Measurements from ENCODE around the gene WDR75.

DNA sequence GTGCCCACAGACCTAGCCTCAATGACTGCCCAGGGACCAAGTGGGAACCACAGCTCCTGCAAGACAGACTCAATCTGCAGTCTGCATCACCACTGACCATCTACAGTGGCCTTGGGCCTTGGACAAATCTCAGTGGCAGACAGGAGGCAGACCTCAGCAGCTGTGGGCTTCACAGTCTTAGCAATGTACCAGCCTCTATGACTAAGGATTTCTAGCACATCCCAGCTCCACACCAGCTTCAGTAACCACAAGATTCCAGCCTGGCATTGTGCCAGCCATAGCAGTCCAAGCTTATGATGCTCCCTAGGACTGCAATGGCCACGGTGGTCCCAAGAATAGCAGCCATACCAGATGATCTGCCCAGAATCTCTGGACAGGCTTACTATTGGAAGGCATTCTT is 19.6 kb upstream of the WDR75 start:
- TF ChIP-seq, protein P1, sequence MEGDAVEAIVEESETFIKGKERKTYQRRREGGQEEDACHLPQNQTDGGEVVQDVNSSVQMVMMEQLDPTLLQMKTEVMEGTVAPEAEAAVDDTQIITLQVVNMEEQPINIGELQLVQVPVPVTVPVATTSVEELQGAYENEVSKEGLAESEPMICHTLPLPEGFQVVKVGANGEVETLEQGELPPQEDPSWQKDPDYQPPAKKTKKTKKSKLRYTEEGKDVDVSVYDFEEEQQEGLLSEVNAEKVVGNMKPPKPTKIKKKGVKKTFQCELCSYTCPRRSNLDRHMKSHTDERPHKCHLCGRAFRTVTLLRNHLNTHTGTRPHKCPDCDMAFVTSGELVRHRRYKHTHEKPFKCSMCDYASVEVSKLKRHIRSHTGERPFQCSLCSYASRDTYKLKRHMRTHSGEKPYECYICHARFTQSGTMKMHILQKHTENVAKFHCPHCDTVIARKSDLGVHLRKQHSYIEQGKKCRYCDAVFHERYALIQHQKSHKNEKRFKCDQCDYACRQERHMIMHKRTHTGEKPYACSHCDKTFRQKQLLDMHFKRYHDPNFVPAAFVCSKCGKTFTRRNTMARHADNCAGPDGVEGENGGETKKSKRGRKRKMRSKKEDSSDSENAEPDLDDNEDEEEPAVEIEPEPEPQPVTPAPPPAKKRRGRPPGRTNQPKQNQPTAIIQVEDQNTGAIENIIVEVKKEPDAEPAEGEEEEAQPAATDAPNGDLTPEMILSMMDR (conservative IDR thresholded peaks at IDR 0.05), result no peak
- no peak for TF ChIP-seq ZFX (IDR thresholded peaks at IDR 0.05)
